NT2/D1 (cell line): ENCODE measurements around the gene ZNF273.

Source experiments
- DNase-seq: peaks from one replicate; pipeline ENCODE4 v3.0.0-alpha.2; 2011; ENCODE audit warnings: low read depth, low spot score
- H3K27me3 ChIP-seq: 2 replicates; pipeline ENCODE4 v1.6.0; 2011; ENCODE audit warnings: mild to moderate bottlenecking; ENCODE audit not compliant: insufficient read length, insufficient read depth
- H3K36me3 ChIP-seq: 2 replicates; pipeline ENCODE4 v1.6.1; 2011; ENCODE audit warnings: mild to moderate bottlenecking, low read length, mixed read lengths; ENCODE audit not compliant: insufficient read depth, insufficient read length
- H3K4me1 ChIP-seq: 2 replicates; pipeline ENCODE4 v1.5.1; 2011; ENCODE audit not compliant: insufficient read depth, insufficient read length
- H3K4me3 ChIP-seq: 2 replicates; pipeline ENCODE4 v1.5.1; 2011; ENCODE audit warnings: low read depth; ENCODE audit not compliant: insufficient read length
- H3K9ac ChIP-seq: 2 replicates; pipeline ENCODE4 v1.6.0; 2011; ENCODE audit warnings: low read depth; ENCODE audit not compliant: insufficient read length
- H3K9me3 ChIP-seq: 2 replicates; pipeline ENCODE4 v1.5.1; 2011; ENCODE audit warnings: mild to moderate bottlenecking, low read length; ENCODE audit not compliant: insufficient read depth
- SUZ12 ChIP-seq: IDR thresholded peaks from 2 replicates; pipeline ENCODE4 v1.6.1; 2011; ENCODE audit not compliant: insufficient read length, insufficient read depth; ENCODE audit errors: extremely low read depth
- YY1 ChIP-seq: IDR thresholded peaks from 2 replicates; pipeline ENCODE4 v1.6.1; 2011; ENCODE audit not compliant: insufficient read length, insufficient read depth
- ZNF274 ChIP-seq: IDR thresholded peaks from 2 replicates; pipeline ENCODE4 v1.6.1; 2011; ENCODE audit warnings: mild to moderate bottlenecking, low read depth, low read length

The ZNF273 gene

GRCh38 chr7:64868499-64868898 is 34.6 kb upstream of the ZNF273 start:
- Histone ChIP-seq H3K4me1 (no peaks in the 10 kb centered on the region), H3K9ac (no peak overlapping the region), H3K36me3 (no peaks in the 10 kb centered on the region), H3K27me3 (no peaks in the 10 kb centered on the region), H3K4me3 (no peak overlapping the region), H3K9me3 (peaks cover 6% of the 10 kb centered on the region; the same call in 1 of the 2 replicates)
- TF ChIP-seq ZNF274 (no peak), YY1 (no peak), SUZ12 (no peak)
- DNase-seq, result no peak

- H3K36me3 ChIP-seq, result no peaks in the 10 kb centered on the region
- H3K9ac ChIP-seq, result no peak overlapping the region
- TF ChIP-seq YY1 (no peak), SUZ12 (no peak), ZNF274 (no peak)
- no peaks in the 10 kb centered on the region for H3K4me1 ChIP-seq
- no peaks in the 10 kb centered on the region for H3K27me3 ChIP-seq
- H3K4me3 ChIP-seq, result no peak overlapping the region
- DNase-seq, result no peak
- H3K9me3 ChIP-seq, result peaks cover 6% of the 10 kb centered on the region; the same call in 1 of the 2 replicates
Measured at GRCh38 chr7:64869121-64869725, 33.9 kb upstream of the ZNF273 start.

DNA sequence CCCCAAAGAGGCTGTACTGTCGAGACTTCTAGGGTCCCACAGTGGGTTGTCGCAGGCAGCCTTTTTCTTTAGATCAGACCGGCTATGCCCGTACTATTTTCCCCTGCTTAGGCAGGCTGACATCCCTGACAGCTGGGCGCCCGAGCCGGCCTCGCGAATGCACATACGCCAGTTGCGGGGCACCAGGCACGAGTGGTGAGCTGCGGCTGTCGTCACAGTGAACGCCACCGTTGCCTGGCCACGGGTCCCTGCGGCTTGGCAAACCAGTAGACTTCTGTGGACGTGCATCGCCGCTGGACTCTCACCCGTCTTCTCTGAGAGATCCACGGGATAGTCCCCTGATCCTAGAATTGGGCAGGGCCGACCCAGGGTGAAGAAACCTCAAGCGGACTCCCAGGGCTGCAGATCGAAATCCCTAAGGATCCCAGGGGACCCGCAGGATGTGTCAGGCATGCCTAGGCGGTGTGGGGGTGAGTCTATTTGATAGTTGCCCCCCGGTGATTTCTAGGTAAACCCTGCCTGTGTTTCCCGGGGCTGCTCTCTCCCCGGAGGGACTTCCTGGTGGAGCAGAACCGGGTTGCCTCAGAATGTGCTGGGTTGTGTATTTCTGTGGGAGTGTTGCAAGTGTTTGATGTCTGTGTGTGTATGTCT is 33.0 kb upstream of the ZNF273 start:
- no peak for DNase-seq
- Histone ChIP-seq H3K9ac (no peak overlapping the region), H3K4me3 (no peak overlapping the region), H3K4me1 (no peaks in the 10 kb centered on the region), H3K9me3 (peaks cover 9% of the 10 kb centered on the region; the same call in 1 of the 2 replicates), H3K27me3 (no peaks in the 10 kb centered on the region), H3K36me3 (no peaks in the 10 kb centered on the region)
- TF ChIP-seq ZNF274 (no peak), SUZ12 (no peak), YY1 (no peak)

- Histone ChIP-seq H3K36me3 (no peaks in the 10 kb centered on the region), H3K9me3 (peaks cover 11% of the 10 kb centered on the region; the same call in 1 of the 2 replicates), H3K9ac (no peak overlapping the region), H3K4me3 (no peak overlapping the region), H3K27me3 (peaks cover 2% of the 10 kb centered on the region), H3K4me1 (no peaks in the 10 kb centered on the region)
- TF ChIP-seq SUZ12, result no peak
- no peak for TF ChIP-seq YY1
- no peak for TF ChIP-seq ZNF274
- no peak for DNase-seq
Measured at GRCh38 chr7:64870656-64871055, 32.4 kb upstream of the ZNF273 start.

GRCh38 chr7:64871761-64872160 is 31.3 kb upstream of the ZNF273 start:
- Histone ChIP-seq H3K4me1 (no peaks in the 10 kb centered on the region), H3K9me3 (peaks cover 11% of the 10 kb centered on the region; the same call in 1 of the 2 replicates), H3K9ac (no peak overlapping the region), H3K4me3 (no peak overlapping the region), H3K36me3 (no peaks in the 10 kb centered on the region), H3K27me3 (peaks cover 13% of the 10 kb centered on the region)
- TF ChIP-seq SUZ12 (no peak), ZNF274 (no peak), YY1 (no peak)
- DNase-seq, result no peak

DNA sequence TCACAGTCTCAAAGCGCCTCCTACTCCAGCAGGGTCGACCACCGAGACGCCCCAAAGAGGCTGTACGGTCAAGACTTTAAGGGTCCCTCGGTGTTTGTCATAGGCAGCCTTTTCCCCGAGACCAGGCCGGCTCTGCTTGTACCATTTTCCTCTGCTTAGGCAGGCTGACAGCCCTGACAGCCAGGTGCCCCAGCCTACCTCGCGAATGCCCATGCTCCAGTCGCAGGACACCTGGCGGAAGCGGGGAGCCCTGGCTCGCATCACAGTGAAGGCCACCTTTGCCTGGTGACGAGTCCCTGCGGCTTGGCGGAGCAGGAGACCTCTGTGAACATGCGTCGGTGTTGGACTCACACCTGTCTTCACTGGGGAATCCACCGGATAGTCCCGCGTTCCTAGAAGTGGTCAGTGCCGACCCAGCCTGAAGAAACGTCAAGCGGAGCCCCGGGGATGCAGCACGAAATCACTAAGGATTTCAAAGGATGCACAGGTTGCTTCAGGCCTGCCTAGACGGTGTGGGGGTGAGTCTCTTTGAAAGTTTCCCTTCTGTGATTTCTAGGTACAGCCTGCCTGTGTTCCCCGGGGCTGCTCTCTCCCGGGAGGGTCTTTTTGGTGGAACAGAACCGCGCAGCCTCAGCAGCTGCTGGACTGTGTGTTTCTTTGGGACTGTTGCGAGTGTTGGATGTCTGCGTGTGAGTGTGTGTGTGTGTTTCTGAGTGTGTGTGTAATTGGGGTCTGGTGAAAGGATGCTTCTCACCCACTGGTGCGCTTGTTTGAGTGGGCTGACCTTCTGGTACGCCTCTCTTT is 30.5 kb upstream of the ZNF273 start:
- Histone ChIP-seq H3K4me1 (peaks cover 4% of the 10 kb centered on the region), H3K9ac (no peak overlapping the region), H3K4me3 (no peak overlapping the region), H3K36me3 (no peaks in the 10 kb centered on the region), H3K27me3 (peaks cover 20% of the 10 kb centered on the region), H3K9me3 (peaks cover 11% of the 10 kb centered on the region; the same call in 1 of the 2 replicates)
- DNase-seq, result no peak
- TF ChIP-seq YY1, result no peak
- TF ChIP-seq ZNF274, result no peak
- no peak for TF ChIP-seq SUZ12

DNA sequence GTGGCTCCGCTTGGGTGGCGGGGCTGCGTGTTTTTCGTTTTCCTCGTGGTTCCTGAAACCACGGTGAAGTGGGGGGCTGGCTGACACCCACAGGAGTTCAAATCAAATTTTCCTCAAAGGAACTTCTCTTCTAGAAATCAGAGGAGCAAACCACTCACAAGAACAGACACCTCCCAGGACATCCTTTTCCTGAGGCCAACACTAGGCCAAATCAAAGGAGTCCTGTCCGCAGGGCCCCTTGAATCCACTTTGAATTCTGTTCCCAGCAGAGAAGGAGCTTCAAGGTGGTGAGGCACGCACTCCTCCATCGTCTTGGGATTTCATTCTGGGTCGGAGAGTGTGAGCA is 29.9 kb upstream of the ZNF273 start:
- Histone ChIP-seq H3K9ac (no peak overlapping the region), H3K36me3 (no peaks in the 10 kb centered on the region), H3K4me1 (peaks cover 8% of the 10 kb centered on the region), H3K9me3 (peaks cover 11% of the 10 kb centered on the region; the same call in 1 of the 2 replicates), H3K27me3 (peaks cover 26% of the 10 kb centered on the region), H3K4me3 (no peak overlapping the region)
- no peak for TF ChIP-seq ZNF274
- no peak for TF ChIP-seq YY1
- TF ChIP-seq SUZ12, result no peak
- no peak for DNase-seq
